HG03108 (cell line): ENCODE data around the gene NNAT.

ENCODE experiments used
- ATAC-seq: cut with Tn5 transposase; IDR thresholded peaks from one replicate; pipeline ENCODE4 v1.9.1; 2021; ENCODE audit warnings: moderate library complexity; ENCODE audit not compliant: unreplicated experiment

NNAT gene

GRCh38 chr20:37523012-37523391 lies 2.0 kb downstream of the NNAT start:
- ATAC-seq, result no peak

- no peak for ATAC-seq
These were observed 3.1 kb downstream of the NNAT start for GRCh38 chr20:37523911-37524700.

- ATAC-seq, result no peak
These were observed 4.0 kb downstream of the NNAT start for GRCh38 chr20:37524859-37525708.

GRCh38 chr20:37525810-37526209 lies 4.8 kb downstream of the NNAT start:
- no peak for ATAC-seq

DNA sequence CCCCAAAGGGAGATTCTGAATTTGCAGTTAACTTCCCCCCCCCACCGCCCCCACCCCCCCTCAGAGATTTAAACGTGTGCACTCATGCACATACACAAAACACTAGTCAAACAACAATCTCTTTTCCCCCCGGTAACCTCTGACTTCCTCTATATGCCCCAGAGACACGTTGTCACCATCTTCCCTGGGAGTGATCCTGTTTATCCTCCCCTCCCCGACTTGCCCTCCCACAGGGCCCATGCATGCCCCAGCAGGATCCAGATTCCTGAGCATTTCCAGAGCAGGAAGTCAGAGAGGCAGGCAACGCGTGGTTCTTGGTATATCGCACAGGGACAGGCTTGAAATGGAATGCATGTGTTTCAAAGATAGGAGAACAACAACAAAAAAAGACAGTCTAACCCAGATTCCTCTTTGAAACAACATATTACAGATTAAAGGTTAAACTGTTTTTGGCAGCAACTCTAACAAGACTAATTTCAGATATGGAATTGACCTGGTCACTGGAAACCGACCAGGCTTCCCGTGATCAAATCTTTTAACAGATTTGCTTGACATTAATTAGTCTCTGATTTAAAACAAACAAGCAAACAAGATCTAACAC lies 5.3 kb downstream of the NNAT start:
- ATAC-seq, result no peak

- no peak for ATAC-seq
These were observed 6.0 kb downstream of the NNAT start for GRCh38 chr20:37526839-37527637.

- peak; percentile 64 for ATAC-seq
These were observed 6.8 kb downstream of the NNAT start, which contains the start of gene BLCAP for GRCh38 chr20:37527638-37528445. BLCAP (minus strand) TSS chr20:37527876; CDS start chr20:37519174, 8,702 bp downstream.

GRCh38 chr20:37528446-37529213 lies 7.6 kb downstream of the NNAT start:
- ATAC-seq, result no peak

- no peak for ATAC-seq
These were observed 8.3 kb downstream of the NNAT start for GRCh38 chr20:37529214-37529967.

GRCh38 chr20:37529968-37530600 lies 9.0 kb downstream of the NNAT start:
- no peak for ATAC-seq

DNA sequence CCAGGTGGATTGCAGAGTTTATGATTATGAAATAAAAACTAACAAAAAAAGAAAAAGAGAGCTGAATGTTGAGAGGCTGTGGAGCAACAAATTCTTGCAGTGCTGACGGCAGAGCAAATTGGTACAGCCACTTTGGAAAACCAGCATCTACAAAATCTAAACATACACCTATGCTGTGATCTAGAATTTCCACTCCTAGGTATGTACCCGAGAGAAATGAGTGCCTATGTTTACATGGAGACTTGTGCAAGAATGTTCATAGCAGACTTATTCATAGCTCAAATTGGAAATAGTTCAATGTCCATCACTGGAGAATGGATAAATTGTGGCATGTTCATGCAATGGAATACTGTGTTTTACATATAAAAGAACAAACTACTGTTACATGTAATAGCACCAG lies 9.6 kb downstream of the NNAT start:
- ATAC-seq, result no peak

DNA sequence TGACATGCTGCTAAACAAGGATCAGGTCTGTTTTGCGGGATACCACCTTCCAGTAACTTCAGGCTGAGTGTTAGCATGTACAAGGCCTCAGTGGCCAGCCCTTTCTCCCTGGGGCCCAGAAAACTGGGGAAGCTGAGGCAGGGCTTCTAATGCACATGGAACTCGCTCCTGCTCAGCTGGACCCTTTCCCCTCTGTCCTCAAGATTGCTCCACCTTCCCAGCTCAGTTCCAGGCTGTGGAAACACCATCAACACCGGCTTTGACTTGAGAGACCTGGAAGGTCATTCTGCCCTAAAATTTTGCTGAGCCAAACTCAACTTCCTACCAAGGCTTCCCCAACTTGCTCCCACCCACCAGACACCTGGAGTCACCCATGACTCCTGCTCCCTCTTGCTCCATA lies 10.8 kb downstream of the NNAT start:
- no peak for ATAC-seq

GRCh38 chr20:37533154-37533715 lies 12.2 kb downstream of the NNAT start:
- no peak for ATAC-seq

- peak; percentile 41 for ATAC-seq
These were observed 13.5 kb downstream of the NNAT start for GRCh38 chr20:37534401-37535157.

- ATAC-seq, result no peak
These were observed 14.5 kb downstream of the NNAT start for GRCh38 chr20:37535443-37536132.

DNA sequence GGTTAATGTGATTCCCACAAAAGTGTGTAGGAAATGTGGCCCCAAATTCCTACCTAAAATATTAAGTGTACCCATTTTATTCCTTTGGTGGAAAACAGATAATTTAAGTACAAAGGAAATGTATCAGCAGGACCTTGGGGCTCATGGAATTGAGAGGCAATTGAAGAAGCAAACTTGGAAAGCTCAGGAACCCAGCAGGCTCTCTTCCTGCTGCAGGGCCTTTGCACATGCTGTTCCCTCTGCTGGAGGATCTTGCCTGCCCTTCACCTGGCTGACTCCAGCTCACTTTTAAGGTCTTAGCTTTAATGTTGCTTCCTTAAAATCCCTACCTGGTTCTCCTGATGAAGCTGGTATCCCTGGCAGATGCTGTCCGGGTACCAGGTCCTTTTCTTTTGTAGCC lies 16.5 kb downstream of the NNAT start:
- no peak for ATAC-seq
